GM21737 (cell line): ENCODE measurements around the gene MGAT5.

ENCODE experiments used
- ATAC-seq: cut with Tn5 transposase; IDR thresholded peaks from one replicate; pipeline ENCODE4 v1.9.1; 2021; ENCODE audit warnings: mild to moderate bottlenecking, moderate library complexity; ENCODE audit not compliant: unreplicated experiment

MGAT5 gene, protein sequence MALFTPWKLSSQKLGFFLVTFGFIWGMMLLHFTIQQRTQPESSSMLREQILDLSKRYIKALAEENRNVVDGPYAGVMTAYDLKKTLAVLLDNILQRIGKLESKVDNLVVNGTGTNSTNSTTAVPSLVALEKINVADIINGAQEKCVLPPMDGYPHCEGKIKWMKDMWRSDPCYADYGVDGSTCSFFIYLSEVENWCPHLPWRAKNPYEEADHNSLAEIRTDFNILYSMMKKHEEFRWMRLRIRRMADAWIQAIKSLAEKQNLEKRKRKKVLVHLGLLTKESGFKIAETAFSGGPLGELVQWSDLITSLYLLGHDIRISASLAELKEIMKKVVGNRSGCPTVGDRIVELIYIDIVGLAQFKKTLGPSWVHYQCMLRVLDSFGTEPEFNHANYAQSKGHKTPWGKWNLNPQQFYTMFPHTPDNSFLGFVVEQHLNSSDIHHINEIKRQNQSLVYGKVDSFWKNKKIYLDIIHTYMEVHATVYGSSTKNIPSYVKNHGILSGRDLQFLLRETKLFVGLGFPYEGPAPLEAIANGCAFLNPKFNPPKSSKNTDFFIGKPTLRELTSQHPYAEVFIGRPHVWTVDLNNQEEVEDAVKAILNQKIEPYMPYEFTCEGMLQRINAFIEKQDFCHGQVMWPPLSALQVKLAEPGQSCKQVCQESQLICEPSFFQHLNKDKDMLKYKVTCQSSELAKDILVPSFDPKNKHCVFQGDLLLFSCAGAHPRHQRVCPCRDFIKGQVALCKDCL

DNA sequence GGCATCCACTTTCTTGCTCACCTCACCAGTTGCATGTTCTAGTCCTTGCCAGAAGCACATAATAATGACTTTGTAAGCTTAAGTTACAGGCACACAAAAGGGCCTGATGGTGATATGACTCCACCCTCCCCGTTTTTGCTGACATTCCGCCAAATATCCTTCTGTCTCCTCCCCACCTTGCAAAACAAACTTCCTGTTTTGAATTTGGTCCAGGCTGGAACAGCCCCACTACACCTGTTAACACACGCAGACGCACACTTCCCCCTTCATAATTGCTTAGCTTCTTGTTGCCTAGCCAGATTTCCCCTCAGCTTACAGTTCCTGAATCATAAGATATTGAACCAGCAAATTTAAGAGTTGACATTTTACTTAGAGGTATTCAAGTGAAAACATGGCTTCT, at the start of gene MGAT5:
TSS of gene MGAT5 (plus strand) at position 269 of the 400 bp plus-strand sequence. CDS start 332 bp downstream, outside the sequence.
- no peak for ATAC-seq

DNA sequence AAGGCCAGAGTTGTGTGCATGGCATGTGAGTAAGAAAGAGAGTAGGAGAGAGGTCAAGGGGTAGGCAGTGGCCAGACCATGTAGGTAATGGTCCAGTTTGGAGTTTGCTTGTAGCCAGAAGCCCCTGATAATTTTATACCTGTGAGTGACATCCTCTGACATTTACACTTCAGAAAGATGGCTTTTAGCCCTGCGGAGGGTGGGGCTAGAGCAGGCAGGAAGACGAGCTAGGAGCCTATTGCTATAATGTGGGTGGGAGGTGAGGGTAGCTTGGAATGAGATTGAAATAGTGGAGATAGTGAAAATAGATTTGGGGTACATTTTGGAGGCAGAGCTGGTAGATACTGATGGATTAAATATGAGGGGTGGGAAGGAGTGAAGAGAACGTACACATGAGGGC, 48.8 kb upstream of the MGAT5 start:
- ATAC-seq: no peak

DNA sequence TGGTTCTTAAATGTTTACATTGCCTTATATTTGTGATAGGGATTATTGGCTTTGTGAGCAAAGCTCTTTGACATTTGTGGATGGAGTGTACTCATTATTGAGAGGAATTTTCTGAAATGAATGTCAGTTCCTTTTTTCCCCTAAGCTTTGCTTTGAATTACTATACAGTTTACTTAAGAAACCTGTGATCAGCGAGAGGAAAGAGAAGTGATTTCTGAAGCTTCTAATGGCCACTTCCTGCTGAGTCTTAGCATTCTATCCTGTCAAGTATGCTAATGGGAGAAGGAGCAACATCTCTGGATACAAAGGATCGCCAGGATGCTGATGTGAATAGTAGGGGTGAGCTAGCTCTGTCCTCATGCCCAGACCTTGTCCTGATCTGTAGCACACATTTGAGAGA, 47.8 kb upstream of the MGAT5 start:
- ATAC-seq: no peak

DNA sequence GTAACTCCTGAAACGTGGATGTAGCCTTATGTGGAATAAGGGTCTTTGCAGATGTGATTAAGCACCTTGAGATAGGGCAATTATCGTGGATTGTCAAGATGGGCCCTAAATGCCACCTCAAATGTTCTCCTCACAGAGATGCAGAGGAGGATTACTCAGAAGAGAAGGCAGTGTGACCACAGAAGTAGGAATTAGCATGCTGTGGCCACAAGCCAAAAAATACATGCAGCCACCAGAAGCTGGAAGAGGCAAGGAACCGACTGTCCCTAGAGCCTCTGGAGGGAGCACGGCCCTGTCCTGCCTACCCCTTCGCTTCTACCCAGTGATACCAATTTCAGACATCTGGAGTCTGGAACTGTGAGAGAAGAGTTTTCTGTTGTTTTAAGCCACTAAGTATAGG, 47.3 kb upstream of the MGAT5 start:
- no peak for ATAC-seq

DNA sequence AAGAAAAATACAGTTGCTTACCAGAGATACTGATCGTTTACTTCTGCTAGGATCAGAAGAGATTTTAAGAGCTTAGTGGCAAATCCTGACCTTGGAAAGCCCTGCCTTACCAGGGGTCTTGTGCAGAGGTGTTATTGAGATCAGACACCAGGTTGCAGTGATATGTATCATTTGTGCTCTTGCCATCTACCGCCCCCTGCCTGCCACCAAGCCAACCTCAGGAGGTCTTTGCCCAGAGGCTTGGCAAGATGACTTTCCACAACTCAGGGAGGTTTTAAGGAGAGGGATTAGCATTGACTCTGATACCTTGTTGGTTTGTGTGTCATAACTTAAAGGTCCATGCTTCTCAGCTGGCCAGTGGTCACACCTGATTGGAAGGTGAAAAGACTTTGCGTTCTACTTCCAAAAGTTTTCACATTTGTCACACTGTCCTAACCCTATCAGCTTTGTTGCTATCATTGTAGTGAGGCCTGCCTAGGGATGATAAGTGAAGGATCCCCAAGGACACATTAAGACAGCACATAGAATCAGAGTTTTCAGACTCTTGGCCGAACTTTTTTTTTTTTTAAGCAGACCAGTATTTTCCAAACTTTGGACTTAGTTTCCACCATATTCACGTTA, 46.2 kb upstream of the MGAT5 start:
- ATAC-seq: peak; percentile 76

DNA sequence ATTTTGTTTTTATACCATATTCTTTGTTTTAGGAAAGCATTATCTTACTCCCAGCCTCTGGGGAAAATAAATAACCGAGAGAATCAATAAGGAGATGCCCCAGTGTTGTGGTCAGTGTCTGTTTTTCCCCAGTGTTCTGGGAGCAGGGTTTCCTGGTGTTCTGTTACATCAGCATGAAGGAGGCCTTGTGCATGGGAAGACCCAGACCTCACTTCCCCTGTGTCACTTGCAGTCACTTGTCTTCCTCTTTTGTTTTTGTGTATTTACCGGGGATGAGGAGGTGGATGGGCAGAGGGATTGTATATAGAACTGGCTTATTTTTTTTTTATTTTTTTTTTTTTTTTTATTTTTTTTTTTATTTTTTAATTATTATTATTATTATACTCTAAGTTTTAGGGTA, 45.0 kb upstream of the MGAT5 start:
- no peak for ATAC-seq

DNA sequence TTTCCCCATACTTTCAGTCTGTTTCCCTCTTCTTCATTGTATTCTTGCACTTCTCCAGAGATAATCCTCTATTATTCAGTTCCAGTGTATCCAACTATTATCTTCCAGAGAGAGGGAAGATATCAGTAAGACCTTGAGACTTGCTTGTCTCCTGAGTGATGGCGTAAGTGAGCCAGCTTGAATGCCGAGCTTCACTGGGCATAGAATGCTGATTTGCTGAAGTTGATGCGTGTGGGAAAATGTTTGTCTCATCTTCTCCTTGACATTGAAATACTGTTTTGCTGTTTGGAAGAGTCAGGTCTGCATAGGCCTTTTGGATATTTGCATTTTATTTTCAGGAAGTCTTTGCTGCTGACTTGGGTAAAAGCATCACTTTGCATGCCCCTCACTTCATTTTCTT, 41.1 kb upstream of the MGAT5 start:
- no peak for ATAC-seq

DNA sequence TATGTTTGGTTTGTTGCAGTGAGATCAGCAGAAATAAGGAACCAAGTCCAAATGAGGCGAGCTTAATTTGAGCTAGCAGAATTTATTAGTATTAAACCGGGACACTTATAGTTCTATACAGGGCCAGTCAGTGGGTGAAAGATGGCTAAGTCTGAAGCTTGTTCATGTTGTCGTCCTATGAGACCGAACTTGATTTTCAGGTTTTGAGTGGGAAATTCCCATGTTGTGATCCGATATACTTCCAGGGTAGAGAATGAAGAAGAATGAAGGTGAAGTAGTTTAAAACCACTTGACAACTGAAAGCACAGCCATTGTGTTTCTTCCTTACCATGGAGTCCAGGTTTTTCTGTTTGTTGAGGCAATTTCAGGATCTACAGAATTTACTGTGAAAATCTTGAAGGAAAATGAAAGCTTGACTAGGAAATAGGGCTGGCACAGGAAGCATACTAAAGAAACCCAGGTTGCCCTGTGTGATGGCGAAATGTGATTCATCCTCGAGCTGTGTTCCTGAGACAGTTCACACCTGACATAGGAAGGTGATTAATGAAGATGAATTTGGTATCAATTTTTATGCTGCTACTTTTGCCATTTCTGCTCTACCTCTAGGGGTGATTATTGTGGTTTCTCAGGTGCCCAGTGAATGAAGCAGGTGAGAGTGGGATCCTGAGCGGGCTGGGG, 37.6 kb upstream of the MGAT5 start:
- no peak for ATAC-seq

DNA sequence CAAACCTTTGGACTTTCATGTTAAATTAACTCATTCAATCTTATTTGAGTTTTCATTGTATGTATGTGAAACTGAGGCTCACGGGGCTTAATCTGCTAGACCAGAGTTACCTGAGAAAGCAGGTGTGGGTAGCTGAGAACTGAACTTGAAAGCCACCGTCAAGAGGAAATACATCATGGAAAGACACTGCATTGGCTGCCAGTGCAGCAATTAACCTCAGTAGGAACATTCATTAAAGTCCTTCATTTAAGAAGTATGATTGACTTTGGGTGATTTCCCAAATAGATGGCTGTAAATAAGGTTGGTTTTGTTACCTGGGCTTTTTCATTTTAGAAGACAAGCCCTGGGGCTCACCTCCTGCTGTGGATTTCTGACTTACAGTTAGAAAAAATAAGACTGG, 36.5 kb upstream of the MGAT5 start:
- no peak for ATAC-seq

DNA sequence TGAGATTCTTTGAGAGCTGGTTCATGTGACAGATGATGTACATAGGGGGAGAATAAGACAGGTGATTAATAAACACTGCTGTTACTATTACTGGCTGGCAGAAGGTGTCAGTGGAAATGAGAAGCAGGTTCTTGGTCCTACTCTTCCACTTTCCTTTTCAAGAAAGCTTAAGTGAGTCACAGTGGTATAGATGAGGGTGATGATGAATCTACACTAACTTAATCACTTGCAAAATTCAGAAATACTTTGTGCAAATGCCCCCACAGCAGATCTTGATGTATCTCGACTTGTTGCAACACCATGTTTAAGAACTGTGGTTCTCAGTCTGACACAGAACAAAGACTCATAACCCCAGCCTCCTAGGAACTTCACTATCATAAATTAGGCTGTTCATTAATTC, 35.9 kb upstream of the MGAT5 start:
- ATAC-seq: no peak

DNA sequence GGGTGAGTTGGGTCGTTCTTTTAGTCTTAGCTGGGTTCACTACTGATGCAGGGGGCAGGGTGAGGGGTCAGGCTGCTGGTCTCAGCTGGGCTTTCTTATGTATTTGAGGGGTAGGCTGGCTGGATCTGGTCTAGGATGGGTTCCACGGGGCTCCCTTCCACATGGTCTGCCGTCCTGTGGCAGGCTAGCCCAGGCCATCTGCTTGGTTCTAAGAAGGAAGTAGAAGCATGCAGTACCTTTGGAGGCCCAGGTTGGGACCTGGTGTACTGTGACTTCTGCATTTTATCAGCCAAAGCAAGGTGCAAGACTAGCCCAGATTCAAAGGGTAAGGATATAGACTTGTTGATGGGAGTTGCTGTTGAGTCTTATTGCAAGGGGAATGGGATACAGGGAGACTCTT, 35.5 kb upstream of the MGAT5 start:
- no peak for ATAC-seq

DNA sequence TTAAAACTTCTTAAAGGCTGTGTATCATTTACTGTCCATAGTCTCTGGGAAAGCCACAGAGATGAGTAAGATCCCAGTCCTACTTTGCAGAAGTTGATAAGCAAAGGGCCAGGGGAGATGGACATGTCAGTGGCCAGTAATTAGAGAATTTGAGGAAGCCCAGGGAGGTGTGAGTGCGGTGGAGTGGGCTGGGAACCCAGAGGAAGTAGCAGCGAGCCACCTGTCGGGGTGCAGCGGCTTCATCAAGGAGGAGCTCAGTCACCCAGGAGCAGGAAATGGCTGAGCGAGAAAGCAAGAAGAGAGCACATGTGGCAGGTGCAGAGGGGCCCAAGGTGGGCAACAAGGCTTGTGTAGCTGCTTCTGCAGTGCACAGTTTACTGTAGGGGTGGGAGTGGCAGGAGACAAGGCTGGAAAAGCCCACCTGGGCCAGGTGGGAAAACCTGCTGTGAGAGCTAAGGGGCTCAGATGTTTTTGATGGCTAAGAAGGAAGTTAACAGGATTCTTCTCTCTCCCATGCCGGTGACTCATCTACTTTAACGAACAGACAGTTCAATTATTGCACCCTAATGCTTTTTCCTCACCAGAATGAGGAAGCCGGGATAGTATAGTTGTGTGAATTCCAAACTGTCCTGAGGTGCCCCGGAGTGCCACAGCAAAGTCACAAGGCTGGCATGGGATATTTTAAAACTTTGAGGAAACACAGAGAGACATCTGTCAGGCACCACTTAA, 34.8 kb upstream of the MGAT5 start:
- peak; percentile 50 for ATAC-seq

DNA sequence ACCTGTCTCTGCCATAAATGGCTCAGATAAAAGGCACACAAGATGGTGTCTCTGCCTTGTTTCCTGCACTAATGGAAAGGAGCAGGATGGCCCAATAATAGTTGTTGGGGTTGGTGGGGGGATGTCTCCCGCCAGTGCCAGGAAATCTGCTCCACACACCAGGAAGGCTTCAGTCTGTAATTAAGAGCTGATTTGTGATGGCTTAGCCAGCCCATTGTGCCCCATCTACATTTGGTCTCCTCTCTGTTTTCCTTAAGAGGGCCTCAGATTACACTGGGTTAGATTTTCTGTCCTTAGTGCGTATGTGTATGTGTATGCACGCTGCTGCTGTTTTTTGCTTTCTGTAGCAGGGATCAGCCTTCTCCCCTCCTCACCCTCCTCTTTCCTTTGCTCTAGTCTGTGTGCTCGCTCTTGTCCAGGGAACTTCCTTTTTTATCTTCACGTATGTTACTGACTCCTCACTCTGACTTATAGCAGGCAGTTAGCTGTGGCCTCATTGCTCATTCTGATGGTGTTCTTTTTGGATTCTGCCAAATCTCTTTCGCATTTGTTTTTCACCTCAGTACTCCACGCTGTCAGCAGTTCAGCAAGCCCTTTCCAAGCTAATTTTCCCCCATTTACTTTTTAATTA, 33.4 kb upstream of the MGAT5 start:
- no peak for ATAC-seq

DNA sequence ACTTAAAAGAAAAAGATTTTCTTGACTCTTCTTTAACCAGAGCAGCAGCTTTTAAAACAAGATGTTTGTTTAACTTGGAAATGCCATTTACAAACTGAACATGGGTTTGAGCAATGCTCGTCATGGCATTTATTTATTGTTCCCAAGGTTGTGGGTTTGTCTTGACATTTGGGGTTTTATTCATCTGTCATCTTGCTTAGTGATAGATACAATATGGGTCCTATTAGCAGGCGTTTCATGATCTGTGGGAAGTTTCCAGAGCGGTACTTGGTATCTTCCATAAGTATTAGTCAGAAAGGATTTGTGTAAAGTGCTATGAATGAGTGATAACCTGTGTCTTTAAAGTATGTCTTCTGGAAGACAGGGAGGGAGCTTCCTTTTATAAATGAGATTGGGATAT, 29.9 kb upstream of the MGAT5 start:
- ATAC-seq: no peak

DNA sequence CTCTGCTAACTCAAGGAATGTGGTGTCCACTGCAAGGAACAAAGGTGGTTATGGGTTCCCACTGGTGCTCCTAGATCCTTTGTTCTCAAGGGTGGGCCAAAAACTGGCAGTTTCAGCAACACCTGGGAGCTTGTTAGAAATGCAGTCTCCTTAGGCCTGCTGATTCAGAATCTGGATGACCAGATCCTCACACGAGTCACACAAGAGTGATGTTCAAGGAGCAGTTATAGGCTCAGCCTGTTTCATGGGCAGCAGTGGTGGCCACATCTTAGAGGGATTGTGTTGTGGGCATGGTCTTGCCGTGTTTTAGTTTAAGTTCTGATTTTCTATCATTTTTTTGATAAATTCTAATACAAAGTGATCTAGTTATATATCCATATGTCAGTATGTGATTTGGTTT, 28.7 kb upstream of the MGAT5 start:
- no peak for ATAC-seq

DNA sequence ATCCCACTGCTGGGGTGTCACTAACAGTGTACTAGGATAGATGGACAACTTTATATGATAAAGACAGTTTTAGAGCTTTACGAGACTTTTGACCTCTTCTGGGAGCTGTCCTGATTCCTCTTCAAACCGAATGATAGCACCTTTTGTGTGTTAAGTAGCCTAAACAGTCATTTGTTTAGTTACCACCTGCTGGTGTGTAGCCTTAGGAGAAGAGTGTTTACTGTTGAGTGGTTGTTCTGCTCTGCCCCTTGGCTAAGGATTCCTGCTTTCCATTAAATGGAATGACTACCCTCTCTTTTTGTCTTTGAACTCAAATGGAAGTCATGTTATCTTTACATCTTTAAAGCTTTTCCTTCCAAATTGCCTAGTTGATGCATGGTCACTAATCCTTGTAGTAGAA, 28.0 kb upstream of the MGAT5 start:
- no peak for ATAC-seq

DNA sequence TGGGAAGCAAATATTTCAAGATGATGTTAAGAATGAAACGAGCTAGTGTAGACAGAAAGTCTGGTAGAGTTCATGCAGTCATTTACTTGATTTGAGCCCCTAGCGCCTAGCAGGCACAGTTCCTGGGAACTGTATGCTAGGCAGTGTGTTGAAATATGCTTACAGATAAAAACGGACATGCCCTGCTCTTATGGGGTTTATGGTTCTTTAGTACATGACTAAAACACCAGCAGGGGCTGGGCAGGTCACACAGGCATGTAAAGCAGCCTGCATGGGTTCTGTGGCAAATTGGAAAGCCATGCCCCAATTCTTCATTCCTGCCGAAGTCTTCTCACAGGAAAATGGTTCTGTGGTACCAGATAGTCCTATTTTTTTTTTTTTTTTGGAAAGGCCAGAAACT, 27.3 kb upstream of the MGAT5 start:
- ATAC-seq: no peak

DNA sequence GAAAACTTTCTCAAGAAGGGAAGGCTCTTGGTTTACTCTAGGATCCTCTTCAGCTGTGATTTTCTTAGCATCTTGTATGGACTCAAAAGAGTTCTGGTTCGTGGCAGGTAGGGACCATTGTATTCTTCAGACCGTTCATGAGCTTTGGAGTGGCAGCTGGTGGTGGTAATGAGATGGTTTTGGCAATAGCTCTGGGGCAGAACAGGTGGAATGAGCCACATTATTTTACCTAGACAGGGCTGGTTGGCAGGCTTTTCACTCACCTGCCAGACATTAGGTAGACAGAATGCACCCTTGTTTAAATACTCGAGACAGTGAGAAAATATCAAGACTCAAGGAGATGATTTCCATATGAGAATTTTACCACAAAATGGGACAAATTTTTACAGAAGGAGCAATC, 26.2 kb upstream of the MGAT5 start:
- no peak for ATAC-seq

DNA sequence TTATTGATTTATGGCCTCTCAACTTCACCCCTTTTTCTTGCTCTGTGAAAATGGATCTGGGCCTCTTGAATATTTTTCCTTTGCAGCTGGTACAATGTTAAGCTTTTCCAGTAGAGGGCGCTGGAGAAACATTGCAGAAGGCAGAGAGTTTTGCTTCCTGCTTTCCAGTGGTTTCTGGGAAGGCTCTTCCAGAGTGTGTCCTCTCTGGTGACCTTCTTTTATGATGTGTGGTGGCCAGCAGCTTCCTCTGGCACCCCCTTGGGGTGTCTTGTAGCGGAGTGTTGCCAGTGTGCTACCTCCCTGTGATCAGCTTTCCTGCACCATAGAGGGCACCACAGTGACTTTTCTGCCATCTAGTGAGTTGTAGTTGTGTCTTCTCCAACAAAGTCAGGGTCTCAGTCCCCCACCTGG, 25.4 kb upstream of the MGAT5 start:
- ATAC-seq: no peak

DNA sequence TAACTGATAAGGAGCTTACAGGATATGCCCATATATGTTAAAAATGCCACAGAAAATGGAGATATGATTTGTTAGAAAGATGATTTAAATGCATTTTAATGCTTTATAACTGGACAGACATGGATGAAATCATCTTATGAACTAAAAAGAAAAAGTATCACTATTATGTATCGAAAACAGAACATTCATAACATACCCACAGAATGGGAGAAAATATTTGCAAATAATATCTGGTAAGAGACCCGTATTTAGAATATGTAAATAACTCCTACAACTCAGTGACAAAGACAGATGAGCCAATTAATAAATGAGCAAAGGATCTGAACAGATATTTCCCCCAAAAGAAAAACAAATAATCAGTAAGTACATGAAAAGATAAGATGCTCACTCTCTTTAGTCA, 24.3 kb upstream of the MGAT5 start:
- ATAC-seq: no peak
